ENCODE results near the gene CFAP65. TPM values are rescaled to one million over a fixed set of nuclear protein-coding genes. Genes with fewer than 3 reads are reported as not detected.

CFAP65 gene
- total and polyA plus RNA-seq, 2 of the 13 experiments (the other 11 are each of a cell fraction or from before 2014, with no cell fraction given), result 0.05 TPM; not detected in 1

- no peak for TF ChIP-seq NFAT5 (CRISPR knock-in tag; IDR thresholded peaks at IDR 0.05)
- TF ChIP-seq DNMT3B (CRISPR knock-in tag; conservative IDR thresholded peaks at IDR 0.05), result no peak
- TF ChIP-seq MTF1 (CRISPR knock-in tag; IDR thresholded peaks at IDR 0.05), result no peak
- TF ChIP-seq IRF1 (CRISPR knock-in tag; IDR thresholded peaks at IDR 0.05; ENCODE audit: low read depth), result no peak
- TF ChIP-seq BHLHE40 (IDR thresholded peaks at IDR 0.05; ENCODE audit: low read length), result 0 out of 2 replicates have a peak, but pooled peaks have one; percentile 23
- no peak for TF ChIP-seq ZNF367 (CRISPR knock-in tag; IDR thresholded peaks at IDR 0.05; ENCODE audit: borderline replicate concordance)
- TF ChIP-seq ZNF572 (CRISPR knock-in tag; IDR thresholded peaks at IDR 0.05), result no peak
- no peak for TF ChIP-seq ZNF557 (CRISPR knock-in tag; IDR thresholded peaks at IDR 0.05)
- TF ChIP-seq BCLAF1 (IDR thresholded peaks at IDR 0.05), result no peak
- TF ChIP-seq CENPX (CRISPR knock-in tag; IDR thresholded peaks at IDR 0.05), result no peak
- TF ChIP-seq FOXK2 (IDR thresholded peaks at IDR 0.05), result no peak
- TF ChIP-seq TFDP2 (CRISPR knock-in tag; IDR thresholded peaks at IDR 0.05), result no peak
- 0 out of 2 replicates have a peak, but pooled peaks have one; percentile 44 for TF ChIP-seq ZNF329 (CRISPR knock-in tag; IDR thresholded peaks at IDR 0.05; ENCODE audit: low read depth)
- TF ChIP-seq ZNF570 (CRISPR knock-in tag; IDR thresholded peaks at IDR 0.05; ENCODE audit: borderline replicate concordance), result no peak
- TF ChIP-seq ARNT2 (CRISPR knock-in tag; IDR thresholded peaks at IDR 0.05; ENCODE audit: low read depth), result 0 out of 2 replicates have a peak, but pooled peaks have one; percentile 46
- TF ChIP-seq ZBTB26 (CRISPR knock-in tag; IDR thresholded peaks at IDR 0.05; ENCODE audit: borderline replicate concordance), result no peak
- TF ChIP-seq DMAP1 (CRISPR knock-in tag; IDR thresholded peaks at IDR 0.05), result no peak
- peak; percentile 55 for TF ChIP-seq AGO1 (IDR thresholded peaks at IDR 0.05; ENCODE audit: low read depth, low read length, poor library complexity, severe bottlenecking)
Measured at GRCh38 chr2:218979846-218980734, 61.2 kb downstream of the CFAP65 start (continued).

Measured in HepG2 (cell line).